ENCODE measurements around the gene DCDC1.

The DCDC1 gene

GRCh38 chr11:31019786-31020185 lies 349.8 kb downstream of the DCDC1 start:
- DNase-seq (ENCODE audit: low spot score) = no peak
- no peak for TF ChIP-seq CTCF (IDR thresholded peaks at IDR 0.05; ENCODE audit: extremely low read depth, missing control alignments)

GRCh38 chr11:31005202-31005601 lies 364.3 kb downstream of the DCDC1 start:
- TF ChIP-seq CTCF (IDR thresholded peaks at IDR 0.05; ENCODE audit: extremely low read depth, missing control alignments) = no peak
- no peak for DNase-seq (ENCODE audit: low spot score)

GRCh38 chr11:31001427-31001826 lies 368.1 kb downstream of the DCDC1 start:
- DNase-seq (ENCODE audit: low spot score) = no peak
- no peak for TF ChIP-seq CTCF (IDR thresholded peaks at IDR 0.05; ENCODE audit: extremely low read depth, missing control alignments)

GRCh38 chr11:31000381-31000780 lies 369.2 kb downstream of the DCDC1 start:
- no peak for TF ChIP-seq CTCF (IDR thresholded peaks at IDR 0.05; ENCODE audit: extremely low read depth, missing control alignments)
- no peak for DNase-seq (ENCODE audit: low spot score)

GRCh38 chr11:30992513-30992849 lies 377.1 kb downstream of the DCDC1 start:
- no peak for TF ChIP-seq CTCF (IDR thresholded peaks at IDR 0.05; ENCODE audit: extremely low read depth, missing control alignments)
- no peak for DNase-seq (ENCODE audit: low spot score)

GRCh38 chr11:30991802-30992512 lies 377.6 kb downstream of the DCDC1 start:
- no peak for DNase-seq (ENCODE audit: low spot score)
- TF ChIP-seq CTCF (IDR thresholded peaks at IDR 0.05; ENCODE audit: extremely low read depth, missing control alignments) = no peak

- no peak for TF ChIP-seq CTCF (IDR thresholded peaks at IDR 0.05; ENCODE audit: extremely low read depth, missing control alignments)
These were observed 378.2 kb downstream of the DCDC1 start for GRCh38 chr11:30991376-30991775.

More at GRCh38 chr11:30991376-30991775, 378.2 kb downstream of the DCDC1 start:
- no peak for DNase-seq (ENCODE audit: low spot score)

Data from GM20000 (cell line).